ENCODE results near the gene RUNX1. TPM values are rescaled to one million over a fixed set of nuclear protein-coding genes. Genes with fewer than 3 reads are reported as not detected.

RUNX1 gene
- total RNA-seq, 6 experiments from 2014 or later: 2.9 to 18.3 (median 4.3) TPM

GRCh38 chr21:34800797-34801518, 248.1 kb downstream of the RUNX1 start:
- Histone ChIP-seq H3K9me3 (no peaks in the 10 kb centered on the region), H3K4me1 (peaks cover 0 to 32% (median 8%) of the 10 kb centered on the region in 4 donors), H3K36me3 (peaks cover 0 to 3% (median 0%) of the 10 kb centered on the region in 4 donors), H3K27ac (peak overlapping the region in 1 of 3 donors; percentile 1), H3K4me3 (no peak overlapping the region), H3K27me3 (no peaks in the 10 kb centered on the region)
- intact Hi-C loops (cut with DNase I): no loop called here
- TF ChIP-seq CTCF (IDR thresholded peaks at IDR 0.05) (no peak), POLR2A (IDR thresholded peaks at IDR 0.05) (peak; percentile 20)
- no peak for DNase-seq
- peak; percentile 63 to 75 (median 66) for ATAC-seq
- WGBS (ENCODE audit: insufficient coverage, low coverage, low lambda C conversion rate, missing lambda C conversion rate): 23% methylated on average over 7 of the region's 7 CpGs

GRCh38 chr21:34799092-34799491, 250.0 kb downstream of the RUNX1 start:
- DNase-seq: no peak
- Histone ChIP-seq H3K9me3 (no peaks in the 10 kb centered on the region), H3K27ac (no peak overlapping the region), H3K36me3 (peaks cover 0 to 3% (median 0%) of the 10 kb centered on the region in 4 donors), H3K4me3 (no peak overlapping the region), H3K4me1 (peaks cover 0 to 49% (median 13%) of the 10 kb centered on the region in 4 donors), H3K27me3 (no peaks in the 10 kb centered on the region)
- intact Hi-C loops (cut with DNase I): loop anchor here in 1 of 2 donors (5.0 kb wide), 1 partner anchor 88 kb away; no protein-coding TSS in a partner anchor
- TF ChIP-seq CTCF (IDR thresholded peaks at IDR 0.05) (no peak), POLR2A (IDR thresholded peaks at IDR 0.05) (no peak)
- 96% methylated on average over 5 of the region's 6 CpGs for WGBS (ENCODE audit: insufficient coverage, low coverage, low lambda C conversion rate, missing lambda C conversion rate)
- no peak for ATAC-seq

GRCh38 chr21:34797921-34798535, 251.1 kb downstream of the RUNX1 start:
- Histone ChIP-seq H3K27me3 (no peaks in the 10 kb centered on the region), H3K4me3 (no peak overlapping the region), H3K4me1 (peaks cover 0 to 60% (median 13%) of the 10 kb centered on the region in 4 donors), H3K36me3 (peaks cover 0 to 3% (median 0%) of the 10 kb centered on the region in 4 donors), H3K27ac (no peak overlapping the region), H3K9me3 (no peaks in the 10 kb centered on the region)
- WGBS (ENCODE audit: insufficient coverage, low coverage, low lambda C conversion rate, missing lambda C conversion rate): 86% methylated on average over 8 of the region's 8 CpGs
- no peak for ATAC-seq
- intact Hi-C loops (cut with DNase I): loop anchor here in 1 of 2 donors (5.0 kb wide), 1 partner anchor 89 kb away; no protein-coding TSS in a partner anchor
- DNase-seq: no peak
- TF ChIP-seq CTCF (IDR thresholded peaks at IDR 0.05): no peak
- TF ChIP-seq POLR2A (IDR thresholded peaks at IDR 0.05): no peak

GRCh38 chr21:34797201-34797525, 251.9 kb downstream of the RUNX1 start:
- Histone ChIP-seq H3K27ac (no peak overlapping the region), H3K9me3 (no peaks in the 10 kb centered on the region), H3K4me1 (peaks cover 0 to 61% (median 13%) of the 10 kb centered on the region in 4 donors), H3K27me3 (no peaks in the 10 kb centered on the region), H3K36me3 (peaks cover 0 to 3% (median 0%) of the 10 kb centered on the region in 4 donors), H3K4me3 (no peak overlapping the region)
- no peak for TF ChIP-seq POLR2A (IDR thresholded peaks at IDR 0.05)
- no peak for TF ChIP-seq CTCF (IDR thresholded peaks at IDR 0.05)
- intact Hi-C loops (cut with DNase I): loop anchor here in 1 of 2 donors (5.0 kb wide), 1 partner anchor 90 kb away; no protein-coding TSS in a partner anchor
- DNase-seq (no peak), ATAC-seq (no peak)

All from right lobe of liver (tissue), 6 donors.